Activated CD4-positive, alpha-beta T cell treated with anti-CD3 and anti-CD28 coated beads for 4 hours (primary cell): ENCODE results near the gene YEATS4.

Source experiments
- DNase-seq, 2 donors: peaks; one replicate each; pipeline ENCODE4 v3.0.0-alpha.2; 2020

The YEATS4 gene

GRCh38 chr12:69438539-69438938, 79.0 kb downstream of the YEATS4 start:
- no peak for DNase-seq

GRCh38 chr12:69440016-69440415, 80.5 kb downstream of the YEATS4 start:
- no peak for DNase-seq
